GM12878 (cell line): ENCODE data around the gene HAGHL. TPM values are rescaled to one million over a fixed set of nuclear protein-coding genes. Genes with fewer than 3 reads are reported as not detected.

Source experiments
- ATAC-seq: fragments of 200-7000 bp; cut with Tn5 transposase; 3 replicates; pipeline ENCODE4 v1.9.1; 2020; ENCODE audit warnings: mild to moderate bottlenecking, moderate library complexity
- BruUV-seq: library from RNA; stranded (reverse); fragments of 400-500 nt; replicated peaks from 2 replicates; lab custom pipeline; 2021; lab: Mats Ljungman, UMichigan
- CTCF ChIA-PET: fragments of 300-600 bp; sonication (Branson Sonifier 250); formaldehyde crosslinking; extraction: SDS; loops from one replicate; lab custom pipeline; 2021; ENCODE audit warnings: inconsistent platforms; lab: Yijun Ruan, JAX
- POLR2A ChIA-PET: fragments of 350-600 bp; formaldehyde crosslinking; extraction: SDS; loops from one replicate; lab custom pipeline; 2021; ENCODE audit warnings: inconsistent platforms; lab: Charles Lee
- RAD21 ChIA-PET: fragments of 300-600 bp; sonication (Branson Sonifier 250); formaldehyde crosslinking; loops from one replicate; lab custom pipeline; 2023; ENCODE audit warnings: antibody characterized with exemption; ENCODE audit not compliant: unreplicated experiment; lab: Charles Lee
- SMC1A ChIA-PET: fragments of 300-600 bp; sonication (Branson Sonifier 250); formaldehyde crosslinking; loops from one replicate; lab custom pipeline; 2023; ENCODE audit not compliant: unreplicated experiment, uncharacterized antibody; lab: Charles Lee
- DNase-seq: peaks from one replicate; pipeline ENCODE4 v3.0.0-alpha.2; 2011; ENCODE audit warnings: low read depth, low spot score
- FAIRE-seq: peaks from 3 replicates; lab custom pipeline; 2011; peaks lifted over from hg19 to GRCh38; lab: Jason Lieb, UNC
- H2AFZ ChIP-seq: 2 replicates; pipeline ENCODE4 v1.6.0; 2011; ENCODE audit warnings: low read depth, low read length, control low read depth; ENCODE audit not compliant: control insufficient read depth
- H3K27ac ChIP-seq: 2 replicates; pipeline ENCODE4 v1.5.1; 2011; ENCODE audit warnings: control low read depth; ENCODE audit not compliant: control insufficient read depth, insufficient read depth
- H3K27me3 ChIP-seq, 2 experiments: replicated peaks in 1 of 2; 2 replicates each; pipeline versions ENCODE4 v1.6.0 to v1.6.1; 2011; ENCODE audit warnings: low read length in 1 of 2; ENCODE audit not compliant: control insufficient read depth in 2 of 2, insufficient read depth in 2 of 2
- H3K36me3 ChIP-seq, 2 experiments: 2 replicates each; pipeline ENCODE4 v1.5.1; 2011; ENCODE audit warnings: low read length in 1 of 2; ENCODE audit not compliant: control insufficient read depth in 2 of 2, insufficient read depth in 2 of 2
- H3K4me1 ChIP-seq: 2 replicates; pipeline ENCODE4 v1.6.1; 2011; ENCODE audit warnings: mild to moderate bottlenecking, low read length, moderate library complexity, mixed read lengths; ENCODE audit not compliant: control insufficient read depth, insufficient read depth
- H3K4me2 ChIP-seq: 2 replicates; pipeline ENCODE4 v1.6.0; 2011; ENCODE audit warnings: control low read depth; ENCODE audit not compliant: control insufficient read depth, insufficient read depth
- H3K4me3 ChIP-seq: fragments of 200-600 bp; sonication (generic); 2 replicates; pipeline ENCODE4 v1.5.1; 2016
- H3K79me2 ChIP-seq: 2 replicates; pipeline ENCODE4 v1.6.0; 2011; ENCODE audit warnings: low read length; ENCODE audit not compliant: control insufficient read depth, insufficient read depth
- H3K9ac ChIP-seq: 2 replicates; pipeline ENCODE4 v1.8.0; 2011; ENCODE audit warnings: low read length, control low read depth, mixed read lengths; ENCODE audit not compliant: control insufficient read depth, insufficient read depth
- H3K9me3 ChIP-seq: replicated peaks from 3 replicates; pipeline ENCODE4 v1.5.1; 2011; ENCODE audit warnings: mild to moderate bottlenecking, low read length; ENCODE audit not compliant: control insufficient read depth, insufficient read depth
- H4K20me1 ChIP-seq: 2 replicates; pipeline ENCODE4 v1.6.0; 2011; ENCODE audit not compliant: control insufficient read depth, insufficient read depth
- CHD2 ChIP-seq: IDR thresholded peaks from 2 replicates; pipeline ENCODE4 v1.6.1; 2011; ENCODE audit warnings: low read depth, low read length, improper control_type of control experiment, borderline replicate concordance
- ETV6 ChIP-seq, 2 experiments: fragments of 450-650 bp in 1 of 2; IDR thresholded peaks in 1 of 2; conservative IDR thresholded peaks in 1 of 2; 2 replicates each; pipeline ENCODE4 v1.6.1; 2014; ENCODE audit warnings: antibody characterized with exemption in 1 of 2, borderline replicate concordance in 1 of 2, low read depth in 1 of 2, mild to moderate bottlenecking in 1 of 2, moderate library complexity in 1 of 2
- KAT2A ChIP-seq: conservative IDR thresholded peaks from 2 replicates; pipeline ENCODE4 v1.6.1; 2011; ENCODE audit warnings: low read depth, low read length; ENCODE audit not compliant: control insufficient read depth
- RB1 ChIP-seq: fragments of 450-650 bp; formaldehyde crosslinking; IDR thresholded peaks from 2 replicates; pipeline ENCODE4 v1.6.1; 2017; ENCODE audit warnings: mild to moderate bottlenecking, borderline replicate concordance
- SIN3A ChIP-seq: IDR thresholded peaks from 2 replicates; pipeline ENCODE4 v1.6.1; 2012; ENCODE audit warnings: low read depth, low read length, improper control_type of control experiment
- SMAD5 ChIP-seq: IDR thresholded peaks from 2 replicates; pipeline ENCODE4 v1.6.1; 2016; ENCODE audit warnings: antibody characterized with exemption, low read depth
- SP1 ChIP-seq: IDR thresholded peaks from one replicate; pipeline ENCODE4 v1.6.1; 2011; ENCODE audit warnings: low read depth, low read length
- SREBF1 ChIP-seq: IDR thresholded peaks from 2 replicates; pipeline ENCODE4 v1.6.1; 2012; ENCODE audit warnings: mild to moderate bottlenecking, low read length
- ZNF207 ChIP-seq: fragments of 450-650 bp; IDR thresholded peaks from 2 replicates; pipeline ENCODE4 v1.6.1; 2014; ENCODE audit warnings: antibody characterized with exemption, mild to moderate bottlenecking, borderline replicate concordance
- WGBS: methylation state at CpG from one replicate; pipeline ENCODE4 v1.1.6; 2016; ENCODE audit warnings: low lambda C conversion rate; ENCODE audit not compliant: insufficient replicate concordance, insufficient coverage; ENCODE audit errors: missing lambda C conversion rate; 5-methylcytosine and 5-hydroxymethylcytosine counted together
- in situ Hi-C: fragments of 300-500 bp; cut with MboI; formaldehyde crosslinking; loops from 9 replicates; pipeline ENCODE4 v1.14.3; 2018; ENCODE audit warnings: mixed read lengths
- intact Hi-C: fragments of 100-400 bp; cut with micrococcal nuclease; formaldehyde crosslinking; loops from one replicate; pipeline ENCODE4 v1.14.2; 2022; ENCODE audit not compliant: unreplicated experiment
- polyA plus RNA-seq, 11 experiments: library from polyadenylated mRNA; depleted of rRNA in 4 of 11; unstranded in 6 of 11; stranded (reverse) in 5 of 11; fragments of >200 nt; fragmentation: Nextera tagmentation in 4 of 11; fragmentation: Illumina TruSeq in 1 of 11; extraction: Ambion mirVana in 4 of 11; extraction: Trizol in 1 of 11; gene quantifications; 1 replicate in 1 of 11; 2 replicates in 10 of 11; pipeline versions ENCODE4 v1.2.1 to v1.2.3, GENCODE V29; 2011 to 2016; ENCODE audit warnings: inconsistent platforms in 2 of 11, missing spikeins in 2 of 11, low read depth in 1 of 11
- total RNA-seq, 4 experiments: library from RNA; depleted of rRNA in 3 of 4; stranded (reverse); fragments of >200 nt in 3 of 4; fragmentation: Illumina TruSeq in 1 of 4; extraction: Trizol in 1 of 4; gene quantifications; 2 replicates each; pipeline versions ENCODE4 v1.2.1 to v1.2.3, GENCODE V29; 2013 to 2021
- TF ChIP-seq, protein P1 (sequence below): IDR thresholded peaks from 2 replicates; pipeline ENCODE4 v1.6.1; 2011; ENCODE audit warnings: mild to moderate bottlenecking, low read depth, low read length, moderate library complexity; ENCODE audit not compliant: insufficient replicate concordance
- TF ChIP-seq, protein P2 (sequence below): fragments of 450-650 bp; conservative IDR thresholded peaks from 2 replicates; pipeline ENCODE4 v1.6.1; 2017; ENCODE audit warnings: mild to moderate bottlenecking, moderate library complexity
- TF ChIP-seq, protein P3 (sequence below): fragments of 450-650 bp; formaldehyde crosslinking; IDR thresholded peaks from 2 replicates; pipeline ENCODE4 v1.4.0; 2020; ENCODE audit warnings: mild to moderate bottlenecking, moderate library complexity

Gene HAGHL
- total and polyA plus RNA-seq, 10 of the 15 experiments (the other 5 are each of a cell fraction or from before 2014, with no cell fraction given), result 0.23 to 44.6 (median 16.4) TPM

DNA sequence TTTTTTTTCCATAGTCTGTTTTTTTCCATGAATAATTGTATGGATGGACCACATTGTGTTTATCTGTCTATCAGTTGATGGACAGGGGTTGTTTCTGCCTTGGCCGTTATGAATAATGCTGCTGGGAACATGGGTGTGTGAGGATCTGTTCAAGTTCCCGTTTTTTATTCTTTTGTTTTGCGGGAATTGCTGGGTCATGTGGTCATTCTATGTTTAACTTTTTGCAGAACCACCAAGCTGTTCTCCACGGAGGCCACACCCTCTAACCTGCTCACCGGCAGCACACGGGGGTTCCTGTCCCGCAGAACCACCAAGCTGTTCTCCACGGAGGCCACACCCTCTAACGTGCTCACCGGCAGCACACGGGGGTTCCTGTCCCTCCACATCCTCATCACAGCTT, 27.8 kb downstream of the HAGHL start:
- TF ChIP-seq, protein P1, sequence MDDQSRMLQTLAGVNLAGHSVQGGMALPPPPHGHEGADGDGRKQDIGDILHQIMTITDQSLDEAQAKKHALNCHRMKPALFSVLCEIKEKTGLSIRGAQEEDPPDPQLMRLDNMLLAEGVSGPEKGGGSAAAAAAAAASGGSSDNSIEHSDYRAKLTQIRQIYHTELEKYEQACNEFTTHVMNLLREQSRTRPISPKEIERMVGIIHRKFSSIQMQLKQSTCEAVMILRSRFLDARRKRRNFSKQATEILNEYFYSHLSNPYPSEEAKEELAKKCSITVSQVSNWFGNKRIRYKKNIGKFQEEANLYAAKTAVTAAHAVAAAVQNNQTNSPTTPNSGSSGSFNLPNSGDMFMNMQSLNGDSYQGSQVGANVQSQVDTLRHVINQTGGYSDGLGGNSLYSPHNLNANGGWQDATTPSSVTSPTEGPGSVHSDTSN, result no peak
- TF ChIP-seq, protein P2, sequence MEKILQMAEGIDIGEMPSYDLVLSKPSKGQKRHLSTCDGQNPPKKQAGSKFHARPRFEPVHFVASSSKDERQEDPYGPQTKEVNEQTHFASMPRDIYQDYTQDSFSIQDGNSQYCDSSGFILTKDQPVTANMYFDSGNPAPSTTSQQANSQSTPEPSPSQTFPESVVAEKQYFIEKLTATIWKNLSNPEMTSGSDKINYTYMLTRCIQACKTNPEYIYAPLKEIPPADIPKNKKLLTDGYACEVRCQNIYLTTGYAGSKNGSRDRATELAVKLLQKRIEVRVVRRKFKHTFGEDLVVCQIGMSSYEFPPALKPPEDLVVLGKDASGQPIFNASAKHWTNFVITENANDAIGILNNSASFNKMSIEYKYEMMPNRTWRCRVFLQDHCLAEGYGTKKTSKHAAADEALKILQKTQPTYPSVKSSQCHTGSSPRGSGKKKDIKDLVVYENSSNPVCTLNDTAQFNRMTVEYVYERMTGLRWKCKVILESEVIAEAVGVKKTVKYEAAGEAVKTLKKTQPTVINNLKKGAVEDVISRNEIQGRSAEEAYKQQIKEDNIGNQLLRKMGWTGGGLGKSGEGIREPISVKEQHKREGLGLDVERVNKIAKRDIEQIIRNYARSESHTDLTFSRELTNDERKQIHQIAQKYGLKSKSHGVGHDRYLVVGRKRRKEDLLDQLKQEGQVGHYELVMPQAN, result no peak
- TF ChIP-seq CHD2, result no peak
- no peak for TF ChIP-seq RB1
- no peak for TF ChIP-seq SMAD5
- TF ChIP-seq, protein P3, sequence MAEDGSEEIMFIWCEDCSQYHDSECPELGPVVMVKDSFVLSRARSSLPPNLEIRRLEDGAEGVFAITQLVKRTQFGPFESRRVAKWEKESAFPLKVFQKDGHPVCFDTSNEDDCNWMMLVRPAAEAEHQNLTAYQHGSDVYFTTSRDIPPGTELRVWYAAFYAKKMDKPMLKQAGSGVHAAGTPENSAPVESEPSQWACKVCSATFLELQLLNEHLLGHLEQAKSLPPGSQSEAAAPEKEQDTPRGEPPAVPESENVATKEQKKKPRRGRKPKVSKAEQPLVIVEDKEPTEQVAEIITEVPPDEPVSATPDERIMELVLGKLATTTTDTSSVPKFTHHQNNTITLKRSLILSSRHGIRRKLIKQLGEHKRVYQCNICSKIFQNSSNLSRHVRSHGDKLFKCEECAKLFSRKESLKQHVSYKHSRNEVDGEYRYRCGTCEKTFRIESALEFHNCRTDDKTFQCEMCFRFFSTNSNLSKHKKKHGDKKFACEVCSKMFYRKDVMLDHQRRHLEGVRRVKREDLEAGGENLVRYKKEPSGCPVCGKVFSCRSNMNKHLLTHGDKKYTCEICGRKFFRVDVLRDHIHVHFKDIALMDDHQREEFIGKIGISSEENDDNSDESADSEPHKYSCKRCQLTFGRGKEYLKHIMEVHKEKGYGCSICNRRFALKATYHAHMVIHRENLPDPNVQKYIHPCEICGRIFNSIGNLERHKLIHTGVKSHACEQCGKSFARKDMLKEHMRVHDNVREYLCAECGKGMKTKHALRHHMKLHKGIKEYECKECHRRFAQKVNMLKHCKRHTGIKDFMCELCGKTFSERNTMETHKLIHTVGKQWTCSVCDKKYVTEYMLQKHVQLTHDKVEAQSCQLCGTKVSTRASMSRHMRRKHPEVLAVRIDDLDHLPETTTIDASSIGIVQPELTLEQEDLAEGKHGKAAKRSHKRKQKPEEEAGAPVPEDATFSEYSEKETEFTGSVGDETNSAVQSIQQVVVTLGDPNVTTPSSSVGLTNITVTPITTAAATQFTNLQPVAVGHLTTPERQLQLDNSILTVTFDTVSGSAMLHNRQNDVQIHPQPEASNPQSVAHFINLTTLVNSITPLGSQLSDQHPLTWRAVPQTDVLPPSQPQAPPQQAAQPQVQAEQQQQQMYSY, result no peak
- TF ChIP-seq SP1, result no peak
- TF ChIP-seq SREBF1, result no peak
- TF ChIP-seq SIN3A, result no peak
- TF ChIP-seq ZNF207, result no peak
- no peak for TF ChIP-seq ETV6 (conservative IDR thresholded peaks at IDR 0.05 in 1 of 2, IDR thresholded peaks at IDR 0.05 in 1 of 2; ENCODE audit: borderline replicate concordance in 1 of 2, low read depth in 1 of 2)
- TF ChIP-seq KAT2A, result no peak
- WGBS, result 10% methylated on average over 11 of the region's 11 CpGs
- CTCF ChIA-PET, result no interaction called here
- H3K27me3 ChIP-seq, result no peaks in the 10 kb centered on the region; a peak in 2 of 4 replicates
- RAD21 ChIA-PET, result interaction anchor here (0.5 kb wide), 1 partner anchor 310 kb away, joined by 3 read pairs; no protein-coding TSS in a partner anchor
- FAIRE-seq (no peak), DNase-seq (no peak), ATAC-seq (no peak)
- in situ Hi-C loops, result no loop called here
- POLR2A ChIA-PET, result no interaction called here
- intact Hi-C loops, result no loop called here
- H2AFZ ChIP-seq, result no peak overlapping the region
- no peaks in the 10 kb centered on the region for H3K36me3 ChIP-seq
- H3K9me3 ChIP-seq, result no peaks in the 10 kb centered on the region; the same call in 2 of the 3 replicates
- H3K27ac ChIP-seq, result no peak overlapping the region
- H3K4me1 ChIP-seq, result no peaks in the 10 kb centered on the region
- SMC1A ChIA-PET, result no interaction called here
- BruUV-seq, result no TSS peak
- no peak overlapping the region for H3K4me2 ChIP-seq
- no peak overlapping the region for H3K9ac ChIP-seq
- no peaks in the 10 kb centered on the region for H3K79me2 ChIP-seq
- H3K4me3 ChIP-seq, result no peak overlapping the region
- no peaks in the 10 kb centered on the region for H4K20me1 ChIP-seq
